Stimulated activated CD4-positive, alpha-beta T cell treated with anti-CD3 and anti-CD28 coated beads, TNF-alpha, amount 100 ng/mL, for 24 hours (primary cell): Measurements from ENCODE around the gene KCNC2.

Experiments
- DNase-seq, 3 experiments: peaks; one replicate each; pipeline ENCODE4 v3.0.0-alpha.2; 2020; ENCODE audit warnings: low read depth in 3 of 3

The KCNC2 gene

DNA sequence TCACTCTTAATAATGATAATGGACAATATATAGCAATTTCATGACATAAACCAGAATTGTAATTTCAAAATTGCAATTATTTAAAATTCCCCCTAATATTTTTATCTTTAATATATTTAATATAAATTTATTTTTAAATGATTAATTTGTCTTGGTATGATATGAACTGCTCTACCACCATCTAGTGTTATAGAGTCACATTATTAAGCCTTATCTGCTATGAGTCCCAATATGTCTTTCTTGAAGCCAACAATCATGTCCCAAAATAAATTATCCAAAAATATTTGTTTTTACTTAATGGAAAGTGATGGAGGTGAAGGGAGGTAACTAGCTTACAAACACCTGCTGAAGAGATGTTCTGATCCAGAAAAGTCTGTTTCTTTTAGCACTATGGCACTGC lies 151.4 kb downstream of the KCNC2 start:
- DNase-seq, result no peak

DNA sequence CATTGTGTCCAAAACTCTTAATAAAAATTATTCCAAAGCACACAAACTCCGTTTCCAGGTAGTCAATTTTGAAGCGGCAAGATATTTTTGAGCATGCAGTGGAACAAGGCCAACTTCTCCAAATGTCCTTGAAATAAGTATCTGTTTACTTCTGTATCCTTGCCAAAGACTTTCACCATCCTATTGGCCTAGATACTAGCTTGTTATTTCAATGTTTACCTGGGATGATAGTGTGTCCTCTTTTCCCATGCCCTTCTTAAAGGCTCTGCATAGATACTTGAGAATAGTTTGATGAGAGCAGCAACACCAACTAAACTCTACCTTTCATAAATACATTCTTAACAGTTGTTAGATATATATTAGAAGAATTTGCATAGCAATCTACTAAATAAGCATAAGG lies 160.9 kb downstream of the KCNC2 start:
- no peak for DNase-seq

DNA sequence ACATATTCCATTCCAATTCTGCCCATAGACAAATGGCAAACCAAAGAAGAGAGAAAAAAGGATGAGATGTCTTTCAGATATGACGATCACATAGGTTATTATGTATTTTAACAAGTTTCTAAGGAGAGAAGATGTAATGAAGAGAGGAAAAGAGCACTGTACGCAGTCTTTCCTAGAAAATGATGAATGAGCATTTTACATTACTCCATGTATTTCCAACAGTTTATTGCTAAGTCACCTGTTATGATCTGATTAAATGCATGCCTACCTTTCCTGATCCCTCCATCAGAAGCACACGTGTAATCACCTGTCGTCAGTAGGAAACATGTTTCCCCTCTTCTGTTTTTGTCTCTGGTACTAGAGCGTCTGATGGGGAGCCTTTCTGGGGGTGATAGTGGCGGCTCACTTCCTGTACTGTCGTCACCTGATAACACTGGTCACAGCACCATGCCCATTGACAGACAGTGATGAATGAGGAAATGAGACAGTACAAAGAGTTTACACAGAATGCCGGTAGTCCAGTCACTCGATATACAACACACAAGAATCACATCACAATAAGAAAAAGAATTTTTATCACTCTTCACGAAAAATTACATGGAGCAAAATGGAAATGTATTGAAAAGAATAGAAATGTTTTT lies 161.6 kb downstream of the KCNC2 start:
- no peak for DNase-seq

DNA sequence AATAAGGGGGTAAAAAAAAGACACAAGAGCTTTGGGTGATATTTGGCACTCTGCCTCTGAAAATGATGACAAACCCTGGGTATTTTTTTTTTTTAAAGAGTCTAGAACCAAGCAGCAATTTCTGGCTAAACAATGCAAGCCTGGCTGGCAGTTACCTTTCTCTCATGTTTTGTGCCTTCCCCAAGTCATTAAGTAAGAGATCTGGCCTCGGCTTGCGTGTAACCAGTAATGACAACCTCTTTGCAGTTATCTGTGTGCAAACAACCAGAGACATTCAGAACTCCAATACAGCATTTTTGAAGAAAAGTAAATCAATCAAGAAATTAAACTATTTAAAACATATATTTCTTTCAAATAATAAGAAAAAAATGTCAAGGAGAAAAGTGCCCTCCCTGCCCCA lies 167.5 kb downstream of the KCNC2 start:
- no peak for DNase-seq

DNA sequence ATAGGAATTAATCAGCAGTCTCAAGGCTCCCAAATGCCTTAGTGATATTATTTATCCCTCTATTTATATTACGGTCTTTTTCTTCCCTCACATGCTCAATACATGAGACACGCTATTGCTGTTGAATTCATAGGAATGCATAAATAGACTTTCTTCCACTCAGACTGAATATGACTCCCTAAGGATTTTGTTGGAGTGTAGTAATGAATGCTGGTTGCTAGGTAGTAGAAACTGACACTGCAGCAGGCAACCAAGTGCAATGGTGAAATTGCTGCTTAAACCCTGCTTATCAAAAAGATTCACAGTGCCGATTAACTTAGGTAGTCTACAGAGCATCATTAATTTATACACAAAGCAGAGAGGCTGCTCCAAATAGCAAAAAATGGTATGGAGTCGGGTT lies 168.2 kb downstream of the KCNC2 start:
- no peak for DNase-seq

DNA sequence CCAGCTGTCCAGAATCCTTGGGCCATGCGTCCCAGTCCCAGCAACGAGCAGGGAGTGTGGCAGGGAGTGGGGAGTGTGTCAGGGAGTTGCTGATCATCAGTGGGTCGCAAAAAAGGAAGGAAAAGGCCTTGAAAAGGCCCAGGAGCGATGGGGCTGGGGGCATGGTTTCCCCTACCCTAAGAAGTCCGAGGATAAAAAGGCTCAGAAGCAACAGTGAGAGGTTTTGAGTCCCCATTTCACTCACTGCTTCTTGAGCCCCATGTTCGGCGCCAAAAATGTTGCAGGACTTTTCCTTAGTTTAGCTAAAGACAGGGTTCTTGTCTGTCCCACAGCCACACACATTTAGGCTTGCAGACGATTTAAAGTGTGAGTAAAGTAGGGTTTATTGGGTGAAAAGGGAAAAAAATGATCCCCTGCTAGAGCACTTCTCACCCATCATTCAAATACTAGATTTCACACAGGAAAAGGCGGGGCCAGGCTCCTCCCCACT lies 189.5 kb downstream of the KCNC2 start:
- DNase-seq, result no peak

DNA sequence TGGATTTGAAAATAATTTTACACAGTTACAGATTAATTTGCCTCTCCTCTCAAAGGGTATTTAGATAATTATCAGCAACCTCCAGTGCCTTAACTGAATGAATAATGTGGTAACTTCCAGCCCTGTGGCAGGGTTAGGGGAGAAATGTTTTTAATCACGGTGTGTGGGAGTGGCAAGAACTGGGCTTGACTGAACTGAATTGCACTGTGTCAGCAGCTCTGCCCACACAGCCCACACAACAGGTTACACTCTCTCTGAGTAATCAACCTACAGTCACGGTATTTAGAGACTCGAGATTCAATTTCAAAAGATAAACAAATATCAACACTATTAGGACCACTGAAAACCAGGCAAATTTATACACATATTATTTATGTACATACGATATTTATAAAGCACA lies 198.5 kb downstream of the KCNC2 start:
- no peak for DNase-seq

DNA sequence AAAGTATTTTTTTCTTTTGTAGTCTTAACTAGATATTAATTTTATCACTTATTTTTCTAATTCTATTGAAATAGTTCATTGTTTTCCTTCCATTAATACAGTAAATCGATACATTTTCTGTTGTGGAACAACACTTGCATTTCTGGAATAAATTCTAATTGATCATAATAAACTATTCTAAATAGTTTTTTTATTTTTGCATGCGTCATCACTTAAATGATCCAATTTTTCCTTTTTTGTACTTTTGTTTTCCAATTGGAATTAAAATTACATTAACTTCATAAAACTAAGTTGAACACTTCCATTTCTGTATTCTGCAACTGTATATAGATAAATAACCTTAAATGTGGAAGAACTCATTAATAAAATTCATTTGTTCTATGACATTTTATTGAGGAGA lies 202.5 kb downstream of the KCNC2 start:
- DNase-seq, result no peak

DNA sequence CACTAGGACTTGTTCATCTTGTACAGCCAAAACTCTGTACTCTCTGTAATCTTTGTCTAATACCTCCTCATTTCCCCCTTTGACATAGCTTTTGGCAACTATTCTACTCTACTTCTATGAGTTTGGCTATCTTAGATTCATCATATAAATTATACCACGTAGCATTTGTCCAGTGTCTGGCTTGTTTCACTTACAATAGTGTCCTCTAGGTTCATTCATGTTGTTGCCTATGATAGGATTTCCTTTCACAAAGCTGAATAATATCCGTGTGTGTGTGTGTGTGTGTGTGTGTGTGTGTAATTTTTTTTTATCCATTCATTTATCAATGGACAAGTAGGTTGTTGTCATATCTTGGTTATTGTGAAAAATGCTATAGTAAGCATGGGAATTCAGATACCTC lies 209.5 kb downstream of the KCNC2 start:
- DNase-seq, result no peak

DNA sequence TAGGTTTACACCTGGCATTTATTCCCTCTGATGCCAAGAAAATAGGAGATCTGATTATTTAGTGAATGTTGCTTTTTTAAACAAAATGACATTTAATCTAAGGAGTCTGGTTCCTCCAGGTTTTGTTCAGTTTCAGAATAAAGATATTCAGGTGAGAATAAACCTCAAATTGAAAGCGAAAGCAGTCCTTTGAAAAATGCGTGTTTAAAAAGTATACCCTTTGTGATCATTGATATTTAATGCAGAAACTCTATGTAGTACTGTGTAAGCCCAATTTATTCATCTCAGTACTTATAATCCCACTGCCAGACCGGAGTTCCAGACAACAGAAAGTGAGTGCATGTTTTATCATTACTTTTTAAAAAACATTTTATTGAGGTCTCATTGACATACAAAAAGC lies 210.2 kb downstream of the KCNC2 start:
- DNase-seq, result no peak
